Lower lobe of right lung (tissue), 2 donors: ENCODE measurements around the gene NPLOC4. TPM values are rescaled to one million over a fixed set of nuclear protein-coding genes. Genes with fewer than 3 reads are reported as not detected.

Source experiments
- ATAC-seq, 2 donors: fragments of 200-7000 bp; cut with Tn5 transposase; one replicate each; pipeline ENCODE4 v1.9.1; 2020 to 2022; ENCODE audit warnings: mild to moderate bottlenecking in 2 of 2, moderate library complexity in 2 of 2
- DNase-seq: peaks from one replicate; pipeline ENCODE4 v3.0.0-alpha.2; 2020
- H3K27ac ChIP-seq: fragments of 200-600 bp; one replicate; pipeline ENCODE4 v1.8.0; 2022
- H3K27me3 ChIP-seq: fragments of 200-600 bp; one replicate; pipeline ENCODE4 v1.8.0; 2022; ENCODE audit warnings: low read depth
- H3K36me3 ChIP-seq: fragments of 200-600 bp; one replicate; pipeline ENCODE4 v1.8.0; 2022; ENCODE audit warnings: mild to moderate bottlenecking
- H3K4me1 ChIP-seq: fragments of 200-600 bp; one replicate; pipeline ENCODE4 v1.8.0; 2022
- H3K4me3 ChIP-seq: fragments of 200-600 bp; one replicate; pipeline ENCODE4 v1.8.0; 2022; ENCODE audit warnings: mild to moderate bottlenecking
- H3K9me3 ChIP-seq: fragments of 200-600 bp; one replicate; pipeline ENCODE4 v1.8.0; 2022
- intact Hi-C: fragments of 100-400 bp; cut with DNase I; formaldehyde crosslinking; loops from one replicate; pipeline ENCODE4 v1.11.0; 2022
- total RNA-seq: library from RNA; stranded (reverse); fragmentation: NEBNext Ultra II Directional; extraction: Animal tissue kit (Norgen Biotek cat#: 25700); gene quantifications from one replicate; pipeline ENCODE4 v1.2.1, GENCODE V29; 2021
- TF ChIP-seq, protein P1 (sequence below): fragments of 200-600 bp; IDR thresholded peaks from one replicate; pipeline ENCODE4 v1.8.0; 2022; ENCODE audit warnings: antibody characterized with exemption, mild to moderate bottlenecking
- donor health status: DM: no; HTN: yes; CAD: no; lungs with severe emphysema.

The NPLOC4 gene
- total RNA-seq, 1 donor from 2014 or later, result 69.6 TPM

DNA sequence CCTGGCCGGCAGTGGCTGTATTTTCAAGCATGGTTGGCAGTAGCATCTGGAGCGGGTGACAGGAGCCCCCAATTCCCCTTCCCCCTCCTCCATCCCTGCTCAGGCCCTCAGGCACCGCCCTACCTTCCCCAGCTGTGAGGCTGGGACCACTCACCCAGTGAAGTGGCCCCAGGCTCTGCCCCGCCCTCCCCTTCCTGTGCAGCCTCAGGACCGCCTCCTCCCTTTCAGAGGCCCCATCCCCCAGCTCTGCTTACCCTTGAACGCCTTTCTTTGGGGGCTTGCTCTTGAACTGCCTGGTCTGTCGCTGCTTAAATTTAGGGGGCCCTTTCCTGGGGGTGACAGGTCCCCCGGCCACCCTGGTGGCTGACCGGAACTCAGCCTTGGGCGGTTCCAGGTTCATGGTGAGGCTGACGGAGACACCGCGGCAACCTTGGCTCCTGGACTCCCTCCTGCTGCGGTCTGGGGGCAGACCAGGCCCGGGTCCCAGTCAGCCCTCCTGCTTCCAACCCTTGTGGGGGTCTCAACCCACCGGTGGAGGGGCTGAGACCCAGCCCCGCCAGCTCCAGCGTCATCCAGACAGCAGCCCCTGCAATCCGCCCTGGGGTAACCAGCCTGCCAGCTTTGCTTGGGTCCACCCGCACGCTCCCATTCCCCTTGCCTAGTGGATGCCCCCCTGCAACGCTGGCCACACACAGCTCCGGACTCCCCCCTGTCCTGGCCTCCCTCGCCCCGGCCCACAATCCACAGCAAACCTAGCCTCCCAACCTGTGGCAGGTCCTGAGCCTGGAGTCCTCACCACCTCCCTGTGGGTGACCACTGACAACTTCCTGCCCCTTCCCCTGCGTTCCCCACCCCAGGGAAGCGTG, 16.2 kb upstream of the NPLOC4 start:
- DNase-seq, result no peak
- H3K4me1 ChIP-seq, result no peaks in the 10 kb centered on the region
- no peaks in the 10 kb centered on the region for H3K9me3 ChIP-seq
- H3K36me3 ChIP-seq, result no peaks in the 10 kb centered on the region
- H3K27ac ChIP-seq, result no peak overlapping the region
- H3K27me3 ChIP-seq, result peaks cover 36% of the 10 kb centered on the region
- peak; percentile 13 to 34 for ATAC-seq
- peak overlapping the region; percentile 26 for H3K4me3 ChIP-seq
- intact Hi-C loops, result no loop called here
- TF ChIP-seq, protein P1, sequence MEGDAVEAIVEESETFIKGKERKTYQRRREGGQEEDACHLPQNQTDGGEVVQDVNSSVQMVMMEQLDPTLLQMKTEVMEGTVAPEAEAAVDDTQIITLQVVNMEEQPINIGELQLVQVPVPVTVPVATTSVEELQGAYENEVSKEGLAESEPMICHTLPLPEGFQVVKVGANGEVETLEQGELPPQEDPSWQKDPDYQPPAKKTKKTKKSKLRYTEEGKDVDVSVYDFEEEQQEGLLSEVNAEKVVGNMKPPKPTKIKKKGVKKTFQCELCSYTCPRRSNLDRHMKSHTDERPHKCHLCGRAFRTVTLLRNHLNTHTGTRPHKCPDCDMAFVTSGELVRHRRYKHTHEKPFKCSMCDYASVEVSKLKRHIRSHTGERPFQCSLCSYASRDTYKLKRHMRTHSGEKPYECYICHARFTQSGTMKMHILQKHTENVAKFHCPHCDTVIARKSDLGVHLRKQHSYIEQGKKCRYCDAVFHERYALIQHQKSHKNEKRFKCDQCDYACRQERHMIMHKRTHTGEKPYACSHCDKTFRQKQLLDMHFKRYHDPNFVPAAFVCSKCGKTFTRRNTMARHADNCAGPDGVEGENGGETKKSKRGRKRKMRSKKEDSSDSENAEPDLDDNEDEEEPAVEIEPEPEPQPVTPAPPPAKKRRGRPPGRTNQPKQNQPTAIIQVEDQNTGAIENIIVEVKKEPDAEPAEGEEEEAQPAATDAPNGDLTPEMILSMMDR, result no peak

DNA sequence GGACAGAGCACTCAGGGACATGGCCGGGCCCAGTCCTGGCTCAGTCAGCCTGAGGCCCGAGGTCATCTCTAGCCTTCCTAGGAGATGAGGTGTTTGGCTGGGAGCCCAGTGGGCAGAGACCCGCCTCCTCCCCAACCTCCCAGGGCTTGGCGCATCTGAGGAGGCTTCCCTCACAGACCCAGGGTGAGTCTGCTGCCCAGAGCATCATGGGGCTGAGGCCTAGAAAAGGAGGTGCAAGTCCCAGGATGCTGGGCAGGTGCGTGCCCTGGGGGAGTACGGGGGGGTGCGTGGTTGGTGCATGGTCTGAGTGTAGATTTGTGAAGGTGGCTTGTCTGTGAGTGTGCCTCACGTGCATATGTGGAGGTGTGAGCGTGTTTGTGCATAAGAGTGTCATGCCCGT, 14.8 kb upstream of the NPLOC4 start:
- intact Hi-C loops, result no loop called here
- no peak overlapping the region for H3K4me3 ChIP-seq
- H3K9me3 ChIP-seq, result no peaks in the 10 kb centered on the region
- no peaks in the 10 kb centered on the region for H3K4me1 ChIP-seq
- no peak for ATAC-seq
- DNase-seq, result no peak
- no peaks in the 10 kb centered on the region for H3K36me3 ChIP-seq
- peaks cover 47% of the 10 kb centered on the region for H3K27me3 ChIP-seq
- TF ChIP-seq, protein P1, result no peak
- H3K27ac ChIP-seq, result no peak overlapping the region

DNA sequence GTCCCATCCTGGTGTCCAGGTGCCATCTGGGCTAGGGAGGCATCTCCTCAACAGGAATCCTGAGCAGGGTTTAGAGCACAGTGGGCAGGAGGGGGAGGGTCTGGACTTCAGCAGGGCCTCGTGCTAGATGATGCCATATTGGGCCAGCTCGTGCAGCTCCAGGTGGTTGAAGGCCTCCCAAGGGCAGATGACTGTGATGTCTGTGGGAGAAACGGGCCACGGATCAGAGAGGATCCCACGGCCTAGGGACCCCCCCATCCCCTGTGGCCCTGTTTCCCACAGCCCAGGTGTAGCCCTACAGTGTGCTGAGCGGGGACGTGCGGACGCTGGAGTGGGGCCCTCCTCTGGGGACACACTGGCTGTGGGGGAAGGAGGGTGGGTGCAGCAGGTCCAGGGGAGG, 14.0 kb upstream of the NPLOC4 start:
- intact Hi-C loops, result no loop called here
- Histone ChIP-seq H3K4me3 (no peak overlapping the region), H3K36me3 (no peaks in the 10 kb centered on the region), H3K9me3 (no peaks in the 10 kb centered on the region), H3K4me1 (no peaks in the 10 kb centered on the region), H3K27ac (no peak overlapping the region), H3K27me3 (peaks cover 47% of the 10 kb centered on the region)
- TF ChIP-seq, protein P1, result no peak
- ATAC-seq (no peak), DNase-seq (no peak)

DNA sequence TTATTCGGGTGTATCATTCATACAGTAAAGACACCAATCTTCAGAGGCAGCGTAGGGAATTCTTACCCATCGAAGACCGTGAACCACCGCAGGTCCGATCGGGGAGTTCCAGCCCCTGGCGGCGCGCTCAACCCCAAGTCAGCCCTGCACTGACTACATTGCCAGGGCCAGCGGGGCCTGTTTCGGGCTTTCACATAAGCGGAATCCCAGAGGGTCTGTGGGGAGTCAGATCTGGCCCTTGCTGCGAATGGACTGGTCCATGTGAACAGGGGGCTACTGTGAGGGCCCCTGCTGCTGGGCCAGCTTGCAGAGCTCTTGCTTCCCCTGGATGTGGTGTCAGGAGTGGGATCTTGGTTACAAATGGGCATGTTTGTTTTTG, 11.8 kb upstream of the NPLOC4 start:
- Histone ChIP-seq H3K9me3 (no peaks in the 10 kb centered on the region), H3K36me3 (no peaks in the 10 kb centered on the region), H3K4me3 (no peak overlapping the region), H3K27ac (no peak overlapping the region), H3K4me1 (no peaks in the 10 kb centered on the region), H3K27me3 (peaks cover 47% of the 10 kb centered on the region)
- intact Hi-C loops, result no loop called here
- TF ChIP-seq, protein P1, result no peak
- no peak for DNase-seq
- ATAC-seq, result no peak

DNA sequence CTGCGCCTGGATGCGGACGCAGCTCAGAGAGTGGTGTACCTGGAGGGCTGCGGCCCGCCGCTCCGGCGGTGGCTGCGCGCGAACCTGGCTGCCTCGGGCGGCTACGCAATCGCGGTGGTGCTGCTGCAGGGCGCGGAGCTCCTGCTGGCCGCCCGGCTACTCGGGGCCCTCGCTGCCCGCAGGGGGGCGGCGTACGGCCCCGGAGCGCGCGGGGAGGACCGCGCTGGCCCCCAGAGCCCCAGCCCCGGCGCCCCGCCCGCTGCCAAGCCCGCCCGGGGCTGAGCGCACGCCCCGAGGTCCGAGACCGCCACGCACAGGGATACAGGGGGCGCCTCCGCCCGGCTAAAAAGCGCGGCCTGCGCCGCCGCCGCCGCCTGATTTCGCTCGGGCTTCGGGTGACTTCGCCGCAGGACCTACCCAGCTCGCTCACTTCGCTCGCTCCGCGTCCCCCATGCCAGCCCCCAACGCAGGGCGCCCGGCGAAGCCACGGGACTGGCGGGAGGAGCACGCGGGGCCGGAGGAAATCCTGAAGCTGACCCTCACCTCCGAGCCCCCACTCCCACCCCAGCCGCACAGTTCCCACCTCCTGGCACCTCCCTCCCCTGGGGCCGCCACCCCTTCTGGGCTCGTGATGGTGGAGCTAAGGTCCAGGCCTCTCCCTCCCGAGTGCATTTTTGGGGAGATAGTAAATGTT, 11.2 kb upstream of the NPLOC4 start:
- H3K27ac ChIP-seq, result no peak overlapping the region
- no peak overlapping the region for H3K4me3 ChIP-seq
- TF ChIP-seq, protein P1, result no peak
- no peaks in the 10 kb centered on the region for H3K36me3 ChIP-seq
- no peaks in the 10 kb centered on the region for H3K4me1 ChIP-seq
- ATAC-seq (no peak), DNase-seq (no peak)
- peaks cover 47% of the 10 kb centered on the region for H3K27me3 ChIP-seq
- no peaks in the 10 kb centered on the region for H3K9me3 ChIP-seq
- intact Hi-C loops, result no loop called here
